Neural progenitor cell (in vitro differentiated cells): ENCODE data around the gene ASIC1.

Source experiments
- EZH2phosphoT487 ChIP-seq: fragments of 200-600 bp; sonication (generic); IDR thresholded peaks from 2 replicates; pipeline ENCODE4 v1.6.1; 2017; ENCODE audit warnings: antibody characterized with exemption
- TF ChIP-seq, protein P1 (sequence below): fragments of 200-600 bp; sonication (generic); IDR thresholded peaks from 2 replicates; pipeline ENCODE4 v1.5.1; 2017; ENCODE audit warnings: antibody characterized with exemption, mild to moderate bottlenecking

DNA sequence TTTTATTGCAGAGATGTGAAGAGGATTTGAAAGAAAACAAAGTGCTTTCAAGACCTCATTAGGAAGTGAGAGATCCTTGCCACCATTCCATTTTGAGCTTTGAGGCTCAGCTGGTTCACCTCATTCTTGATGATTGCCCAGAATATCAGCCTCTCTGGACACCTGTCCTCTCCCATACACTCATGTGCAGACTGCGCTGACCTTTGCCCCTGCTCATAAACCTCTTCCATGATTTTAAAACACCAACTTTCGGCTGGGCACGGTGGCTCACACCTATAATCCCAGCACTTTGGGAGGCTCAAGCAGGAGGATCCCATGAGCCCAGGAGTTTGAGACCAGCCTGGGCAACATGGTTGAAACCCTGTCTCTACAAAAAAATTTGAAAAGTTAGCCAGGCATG is 63.6 kb downstream of the ASIC1 start:
- no peak for TF ChIP-seq EZH2phosphoT487
- TF ChIP-seq, protein P1, sequence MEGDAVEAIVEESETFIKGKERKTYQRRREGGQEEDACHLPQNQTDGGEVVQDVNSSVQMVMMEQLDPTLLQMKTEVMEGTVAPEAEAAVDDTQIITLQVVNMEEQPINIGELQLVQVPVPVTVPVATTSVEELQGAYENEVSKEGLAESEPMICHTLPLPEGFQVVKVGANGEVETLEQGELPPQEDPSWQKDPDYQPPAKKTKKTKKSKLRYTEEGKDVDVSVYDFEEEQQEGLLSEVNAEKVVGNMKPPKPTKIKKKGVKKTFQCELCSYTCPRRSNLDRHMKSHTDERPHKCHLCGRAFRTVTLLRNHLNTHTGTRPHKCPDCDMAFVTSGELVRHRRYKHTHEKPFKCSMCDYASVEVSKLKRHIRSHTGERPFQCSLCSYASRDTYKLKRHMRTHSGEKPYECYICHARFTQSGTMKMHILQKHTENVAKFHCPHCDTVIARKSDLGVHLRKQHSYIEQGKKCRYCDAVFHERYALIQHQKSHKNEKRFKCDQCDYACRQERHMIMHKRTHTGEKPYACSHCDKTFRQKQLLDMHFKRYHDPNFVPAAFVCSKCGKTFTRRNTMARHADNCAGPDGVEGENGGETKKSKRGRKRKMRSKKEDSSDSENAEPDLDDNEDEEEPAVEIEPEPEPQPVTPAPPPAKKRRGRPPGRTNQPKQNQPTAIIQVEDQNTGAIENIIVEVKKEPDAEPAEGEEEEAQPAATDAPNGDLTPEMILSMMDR, result no peak
